Erythroblast (primary cell): ENCODE results near the gene BICRA.
A peak's percentile ranks its signal among the peaks of the same experiment; 100 is the strongest.
"Not testable (repeated sequence)": the region's sequence is repeated elsewhere in the genome, so short reads cannot be mapped to it uniquely, and the experiment has no call there.

Experiments used
- DNase-seq, 2 experiments: peaks; one replicate each; lab custom pipeline; 2025; lab: John Stamatoyannopoulos, UW
- GATA1 ChIP-seq: IDR thresholded peaks from 2 replicates; pipeline ENCODE4 v1.6.1; 2011; ENCODE audit warnings: low read depth, mild to moderate bottlenecking, control low read depth, low read length, moderate library complexity
- POLR2A ChIP-seq: IDR thresholded peaks from 2 replicates; pipeline ENCODE4 v1.6.1; 2011; ENCODE audit warnings: mild to moderate bottlenecking, low read length

The BICRA gene

DNA sequence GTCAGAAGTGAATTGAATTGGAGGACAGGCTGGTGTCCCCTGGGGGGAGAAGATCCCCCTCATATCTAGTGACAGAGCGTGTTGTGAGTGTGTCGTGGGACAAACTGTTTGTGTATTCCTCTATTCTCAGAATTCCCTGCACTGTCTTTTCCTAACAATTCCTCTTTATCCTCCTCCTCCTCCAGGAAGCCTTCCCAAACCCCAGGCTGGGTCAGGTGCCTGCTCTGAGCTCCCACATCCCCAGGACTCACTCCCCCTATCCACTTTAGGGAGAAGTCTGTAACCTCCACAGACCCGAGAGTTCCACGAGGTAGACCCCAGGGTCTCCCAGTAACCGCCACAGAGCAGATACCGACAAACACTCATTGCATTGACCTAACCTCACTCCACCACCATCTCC, 15.1 kb upstream of the BICRA start:
- TF ChIP-seq GATA1 (no peak), POLR2A (no peak)
- no peak for DNase-seq

DNA sequence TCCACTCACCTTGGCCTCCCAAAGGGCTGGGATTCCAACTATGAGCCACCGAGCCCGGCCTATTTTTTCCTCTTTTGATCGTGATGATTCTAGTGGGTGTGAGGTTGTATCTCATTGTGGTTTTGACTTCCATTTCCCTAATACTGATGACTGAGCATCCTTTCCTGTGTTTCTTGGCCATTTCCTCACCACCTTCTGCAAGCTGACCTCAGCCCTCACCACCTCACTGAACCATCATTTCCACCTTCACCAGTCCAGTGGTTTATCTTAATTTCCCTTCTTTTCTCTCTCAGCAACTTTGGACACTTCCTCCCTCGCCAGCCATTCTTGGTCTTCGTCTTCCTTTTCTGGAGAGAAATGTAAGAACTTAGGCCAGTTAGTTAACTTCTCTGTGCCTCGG, 13.0 kb upstream of the BICRA start:
- DNase-seq = no peak
- TF ChIP-seq POLR2A (no peak), GATA1 (no peak)

DNA sequence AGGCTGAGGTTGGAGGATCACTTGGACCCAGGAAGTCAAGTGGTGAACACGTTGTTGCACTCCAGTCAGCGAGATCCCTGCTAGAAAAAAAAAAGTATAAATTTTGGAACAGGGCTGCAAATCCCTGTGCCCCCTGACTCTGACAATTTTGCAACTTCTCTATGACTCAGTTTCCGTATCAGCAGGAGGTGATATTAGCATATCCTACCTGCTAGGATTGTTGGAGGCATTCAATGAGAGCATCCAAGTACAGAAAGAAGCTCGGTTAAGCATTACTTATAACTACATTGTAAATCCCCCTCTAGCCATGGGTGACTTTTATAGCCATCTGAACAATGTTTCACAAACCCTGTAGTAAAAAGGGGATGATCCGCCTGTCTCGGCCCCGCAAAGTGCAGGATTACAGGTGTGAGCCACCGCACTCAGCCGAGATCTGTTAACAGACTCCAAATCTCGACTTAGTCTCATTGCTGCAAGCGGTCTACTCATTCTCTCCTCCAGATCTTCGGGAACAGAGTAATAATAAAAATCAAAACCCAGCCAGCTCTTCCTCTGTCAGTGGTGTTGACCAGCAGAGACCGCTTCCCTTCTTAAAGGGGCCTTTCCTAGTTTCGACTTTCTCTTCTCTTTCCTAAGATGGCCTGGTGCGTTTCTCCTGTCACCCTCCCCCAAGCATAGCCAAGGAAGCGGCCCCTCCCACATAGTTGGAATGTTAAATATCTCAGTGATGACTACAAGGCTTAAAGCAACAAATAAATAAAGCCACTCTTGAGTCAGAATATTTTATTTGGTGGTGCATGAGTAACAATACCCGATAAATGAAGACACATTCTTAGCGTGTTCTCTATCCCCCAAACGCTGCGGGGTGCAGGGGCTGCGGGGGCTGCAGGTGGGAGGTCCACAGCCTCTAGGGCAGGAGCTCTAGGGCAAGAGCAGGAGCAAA, 10.3 kb upstream of the BICRA start:
- no peak for DNase-seq
- TF ChIP-seq POLR2A (no peak), GATA1 (no peak)

DNA sequence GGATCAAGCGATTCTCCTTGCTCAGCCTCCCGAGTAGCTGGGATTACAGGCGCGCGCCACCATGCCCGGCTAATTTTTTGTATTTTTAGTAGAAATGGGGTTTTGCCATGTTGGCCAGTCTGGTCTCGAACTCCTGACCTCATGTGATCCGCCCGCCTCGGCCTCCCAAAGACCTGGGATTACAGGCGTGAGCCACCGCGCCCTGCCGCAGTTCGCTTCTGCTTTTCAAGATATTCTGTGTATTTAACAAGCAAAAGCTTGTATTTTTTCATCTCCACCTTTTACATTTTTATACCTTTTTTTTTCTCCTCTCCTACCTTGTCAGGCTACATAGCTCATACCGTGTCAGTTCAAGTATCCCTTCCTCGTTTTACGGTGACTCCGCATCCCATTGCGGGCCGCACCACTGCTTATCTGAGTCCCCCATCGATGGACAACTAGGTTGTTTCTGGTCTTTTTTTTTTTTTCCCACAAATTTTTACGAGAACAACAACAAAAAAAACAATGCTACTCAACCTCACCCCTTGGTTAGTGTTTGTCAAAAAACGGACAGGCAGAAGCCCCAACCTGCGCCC, 9.2 kb upstream of the BICRA start:
- not testable (repeated sequence) for DNase-seq

DNA sequence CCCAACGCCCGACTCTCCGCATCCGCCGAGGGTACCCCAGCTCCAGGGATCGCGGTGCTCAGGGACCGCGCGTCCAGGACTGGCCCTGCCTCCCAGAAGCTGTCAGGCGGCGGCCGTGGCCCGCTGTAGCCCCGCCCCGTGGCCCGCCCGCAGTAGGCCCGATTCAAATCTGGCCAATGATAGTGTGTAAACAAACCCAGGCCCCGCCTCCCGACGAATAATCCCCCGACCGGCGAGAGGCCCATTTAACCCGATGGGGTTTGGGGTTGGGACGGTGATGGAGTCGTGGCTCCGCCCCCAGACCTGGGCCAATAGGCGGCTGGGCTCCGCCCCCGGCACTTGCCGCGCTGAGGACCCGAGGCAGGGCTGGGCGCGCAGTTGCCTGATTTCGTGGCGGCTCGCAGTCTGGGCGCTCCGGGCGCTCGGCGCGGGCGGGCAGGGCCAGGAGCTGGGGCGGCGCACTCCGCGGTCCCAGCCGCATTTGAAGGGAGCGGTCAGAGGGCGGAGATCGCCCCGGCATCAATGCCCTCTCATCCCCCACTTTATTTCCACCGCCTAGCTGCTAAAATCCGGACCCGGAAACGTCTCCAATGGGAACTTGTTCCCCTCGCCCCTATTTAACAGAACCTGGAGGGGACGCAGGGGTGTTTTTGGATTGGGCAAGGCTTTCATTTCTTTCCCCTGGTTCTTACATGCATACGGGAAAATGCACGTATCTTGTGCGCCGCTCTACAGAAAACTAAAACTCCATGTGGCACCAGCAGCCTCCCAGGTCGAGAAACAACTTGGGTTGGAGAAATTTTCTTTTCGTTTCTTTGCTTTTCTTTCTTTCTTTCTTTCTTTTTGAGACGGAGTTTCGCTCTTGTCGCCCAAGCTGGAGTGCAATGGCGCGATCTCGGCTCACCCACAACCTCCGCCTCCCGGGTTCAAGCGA, 8.4 kb upstream of the BICRA start:
- DNase-seq = peak; percentile 99 to 100

DNA sequence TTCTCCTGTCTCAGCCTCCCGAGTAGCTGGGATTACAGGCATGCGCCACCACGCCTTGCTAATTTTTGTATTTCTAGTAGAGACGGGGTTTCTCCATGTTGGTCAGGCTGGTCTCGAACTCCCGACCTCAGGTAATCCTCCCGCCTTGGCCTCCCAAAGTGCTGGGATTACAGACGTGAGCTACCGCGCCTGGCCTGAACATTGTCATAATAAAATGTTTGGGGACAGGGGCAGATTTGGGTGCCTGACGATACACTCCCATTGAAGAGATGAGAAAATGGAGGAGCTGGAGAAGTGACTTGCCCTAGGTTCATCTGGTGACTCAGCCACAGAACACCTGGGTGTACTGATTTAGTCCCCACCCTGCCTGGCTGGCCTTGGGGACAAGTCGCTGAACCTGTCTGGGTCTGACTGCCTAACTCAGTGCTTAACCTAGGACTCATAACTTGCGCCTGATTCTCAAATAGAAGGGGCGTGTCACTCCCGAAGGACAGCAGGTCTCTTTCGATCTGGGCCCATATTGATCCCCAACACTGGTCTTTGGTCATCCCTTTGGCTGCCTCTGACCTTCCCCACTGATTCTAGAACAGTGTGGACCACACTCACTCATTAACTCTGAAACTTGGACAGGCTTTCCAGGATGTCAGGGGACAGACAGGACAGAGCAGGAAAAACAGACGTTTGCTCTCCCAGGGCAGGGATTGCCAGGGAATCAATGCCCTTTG, 7.6 kb upstream of the BICRA start:
- TF ChIP-seq POLR2A = no peak
- TF ChIP-seq GATA1 = no peak
- peak; percentile 12 to 25 for DNase-seq

More for the DNA sequence above, 8.4 kb upstream of the BICRA start:
- TF ChIP-seq GATA1 (no peak), POLR2A (peak; percentile 92)

DNA sequence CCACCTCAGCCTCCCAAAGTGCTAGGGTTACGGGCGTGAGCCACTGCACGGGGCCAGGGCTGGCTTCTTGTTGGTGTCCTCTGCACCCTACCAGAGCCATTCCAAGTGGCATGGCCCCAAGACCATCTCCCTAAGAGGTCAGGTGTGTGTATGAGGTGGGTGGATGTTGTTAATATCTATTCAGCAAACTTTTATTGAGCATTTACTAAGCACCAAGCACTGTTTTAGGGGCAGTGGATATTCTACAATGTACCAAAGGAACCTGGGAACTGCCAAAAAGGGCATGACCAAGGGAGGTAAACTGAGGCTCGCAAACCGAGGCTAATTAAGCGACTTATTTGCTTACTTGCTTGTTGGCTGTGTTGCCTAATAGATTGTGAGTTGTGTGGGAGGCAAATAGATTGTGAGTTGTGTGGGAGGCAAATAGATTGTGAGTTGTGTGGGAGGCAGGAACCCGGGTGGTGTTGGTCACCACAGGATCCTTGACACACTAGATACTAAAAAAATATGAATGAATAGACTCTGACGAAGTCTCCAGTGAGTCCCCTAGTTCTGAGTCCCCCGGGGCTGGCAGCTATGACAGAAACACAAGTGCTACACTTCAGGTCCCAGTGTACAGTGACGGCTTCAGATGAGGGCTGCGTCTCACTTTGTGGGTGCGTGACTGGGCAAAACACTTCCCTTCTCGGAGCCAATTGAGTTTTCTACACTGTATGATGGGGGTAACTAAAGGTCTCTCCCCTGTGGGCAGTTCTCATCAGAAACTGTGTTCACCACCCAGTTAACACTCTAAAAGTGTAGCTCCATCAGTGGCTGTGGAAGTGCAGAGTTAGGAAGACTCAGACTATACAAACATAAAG, 5.0 kb upstream of the BICRA start:
- peak; percentile 39 to 48 for DNase-seq

DNA sequence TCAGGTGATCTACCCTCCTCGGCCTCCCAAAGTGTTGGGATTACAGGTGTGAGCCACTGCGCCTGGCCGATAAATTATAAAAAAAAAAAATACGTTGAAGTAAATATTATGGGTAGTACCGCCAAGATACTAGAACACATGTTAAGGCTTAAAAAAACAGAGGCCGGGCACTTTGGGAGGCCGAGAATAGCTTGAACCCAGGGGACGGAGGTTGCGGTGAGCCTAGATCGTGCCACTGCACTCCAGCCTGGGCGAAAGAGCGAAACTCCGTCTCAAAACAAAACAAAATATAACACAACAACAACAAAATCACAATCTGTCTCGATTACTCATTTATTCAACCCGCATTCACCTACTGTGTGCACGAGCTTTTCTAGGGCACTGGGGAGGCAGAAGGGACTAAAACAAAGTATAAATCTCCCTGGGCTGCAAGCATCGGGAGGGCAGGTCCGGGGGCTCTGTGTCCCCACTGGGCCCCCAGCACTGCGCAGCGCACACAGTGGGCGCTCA, 1.3 kb upstream of the BICRA start:
- DNase-seq = no peak
- TF ChIP-seq POLR2A = no peak
- no peak for TF ChIP-seq GATA1

More for the DNA sequence above, 5.0 kb upstream of the BICRA start:
- TF ChIP-seq GATA1 (no peak), POLR2A (no peak)

DNA sequence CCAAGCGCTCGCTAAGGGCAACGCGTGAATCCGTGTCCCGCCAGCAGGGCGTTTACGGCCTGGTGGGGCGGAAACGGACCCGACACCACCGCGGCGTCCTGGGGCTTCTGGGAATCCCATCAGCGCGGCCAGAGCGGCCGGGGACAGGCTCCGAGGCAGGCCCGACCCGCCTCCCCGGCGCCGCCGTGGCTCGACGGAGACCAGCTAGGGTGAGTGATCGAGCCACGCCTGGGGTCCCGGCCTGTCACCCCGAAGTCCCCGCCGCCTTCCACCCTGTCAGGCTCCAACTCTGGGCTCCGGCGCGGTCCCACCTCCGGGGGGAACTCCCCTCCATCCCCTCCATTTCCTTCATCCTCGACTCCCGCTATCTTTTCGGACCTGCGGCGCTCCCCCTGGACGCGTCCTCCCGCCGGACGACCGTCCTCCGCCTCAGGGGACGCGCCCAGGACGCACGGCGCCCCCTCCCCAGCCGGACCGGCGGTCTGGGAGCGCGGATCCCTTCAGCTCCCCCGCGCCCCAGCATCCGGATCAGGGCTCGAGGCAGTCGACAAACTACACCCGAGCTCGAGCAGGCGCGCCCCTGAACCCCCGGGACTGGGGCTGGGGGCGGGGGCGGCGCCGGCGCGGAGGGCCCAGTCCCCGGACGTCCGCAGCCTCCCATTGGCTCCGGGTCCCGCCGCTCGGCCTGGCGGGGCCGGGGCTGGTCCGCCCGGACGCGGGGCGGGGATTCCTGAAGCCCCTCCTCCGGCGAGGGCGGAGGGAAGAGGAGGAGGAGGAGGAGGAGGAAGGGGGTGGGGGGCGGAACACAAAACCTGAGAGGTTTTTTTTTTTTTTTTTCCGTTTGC, 638 bp upstream of the BICRA start:
- TF ChIP-seq GATA1 = no peak
- TF ChIP-seq POLR2A = peak; percentile 61
- DNase-seq = peak; percentile 94 to 98

DNA sequence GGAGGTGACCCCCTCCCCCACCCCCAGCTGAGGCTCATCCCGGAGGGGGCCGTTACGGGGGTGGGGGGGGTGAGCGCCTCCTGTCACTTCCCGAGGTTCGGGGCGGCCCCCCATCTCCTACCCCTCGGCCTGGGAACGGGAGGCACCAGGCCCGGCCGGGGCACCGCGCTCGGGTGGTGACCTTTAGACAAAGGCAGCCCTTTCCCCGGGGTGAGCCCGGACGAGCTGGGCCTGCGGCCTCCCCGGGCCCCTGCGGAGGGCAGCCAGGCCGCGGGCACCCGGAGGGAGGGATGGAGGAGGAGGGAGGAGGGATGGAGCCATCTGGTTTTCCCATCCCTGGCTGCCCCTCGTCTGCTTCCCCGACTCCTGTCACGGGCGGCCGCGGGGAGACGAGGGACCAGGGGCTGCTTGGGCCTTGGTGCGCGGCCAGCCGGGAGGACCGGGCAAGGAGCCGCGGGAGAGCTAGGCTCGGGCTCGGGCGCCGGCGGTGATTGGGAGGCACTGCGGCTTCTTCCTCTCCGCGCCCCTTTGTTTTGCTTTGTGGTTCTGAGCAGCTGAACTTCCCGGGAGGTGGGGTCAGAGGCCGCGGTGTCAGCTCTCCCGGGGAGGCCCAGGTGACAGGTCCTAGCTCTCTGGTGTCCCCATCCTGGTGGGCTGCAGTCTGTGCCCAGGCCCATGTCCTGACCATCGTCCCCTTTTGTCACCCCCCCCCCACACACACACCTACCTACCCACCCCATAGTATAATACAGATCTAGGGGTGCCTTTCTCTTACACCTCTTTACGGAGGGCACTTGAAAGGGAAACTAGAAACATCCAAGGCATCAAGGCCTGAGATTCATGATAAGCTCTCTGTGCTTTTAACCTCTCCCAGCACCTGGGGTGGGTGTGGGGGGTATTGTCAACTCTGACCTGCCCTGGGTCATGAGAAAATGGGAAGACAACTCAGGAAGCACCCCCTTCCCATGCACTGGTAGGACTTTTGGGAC, 1.3 kb downstream of the BICRA start:
- TF ChIP-seq GATA1 (no peak), POLR2A (no peak)
- peak; percentile 52 to 70 for DNase-seq
